T-helper 2 cell (primary cell): ENCODE data around the gene MANF.

Experiments
- DNase-seq, 5 experiments: peaks; one replicate each; pipeline versions ENCODE4 v3.0.0 to v3.0.0-alpha.2; 2012 to 2022

The MANF gene

GRCh38 chr3:51436998-51437639 is 52.0 kb downstream of the MANF start:
- no peak for DNase-seq
